Transverse colon (tissue), 4 donors: ENCODE results near the gene ULK4. TPM values are rescaled to one million over a fixed set of nuclear protein-coding genes. Genes with fewer than 3 reads are reported as not detected.
"Not testable (repeated sequence)": the region's sequence is repeated elsewhere in the genome, so short reads cannot be mapped to it uniquely, and the experiment has no call there.

ENCODE experiments used
- DNase-seq: peaks from one replicate; pipeline ENCODE4 v3.0.0-alpha.2; 2019
- H3K27ac ChIP-seq, 4 donors: fragments of 200-600 bp; sonication (generic); 2 replicates each; pipeline ENCODE4 v1.5.1; 2016 to 2018; ENCODE audit warnings: inconsistent platforms in 4 of 4
- H3K27me3 ChIP-seq: fragments of 200-600 bp; sonication (generic); 2 replicates; pipeline ENCODE4 v1.5.1; 2017; ENCODE audit warnings: inconsistent platforms
- H3K36me3 ChIP-seq, 4 donors: fragments of 200-600 bp; sonication (generic); 2 replicates each; pipeline ENCODE4 v1.5.1; 2017 to 2019; ENCODE audit warnings: inconsistent platforms in 4 of 4
- H3K4me1 ChIP-seq, 4 donors: fragments of 200-600 bp; sonication (generic); 2 replicates each; pipeline ENCODE4 v1.5.1; 2017 to 2020; ENCODE audit warnings: inconsistent platforms in 4 of 4
- H3K4me3 ChIP-seq, 4 donors: fragments of 200-600 bp; sonication (generic); 1 replicate in 1 of 4; 2 replicates in 3 of 4; pipeline versions ENCODE4 v1.5.1 to v1.6.1; 2017 to 2019; ENCODE audit warnings: inconsistent platforms in 4 of 4
- H3K9me3 ChIP-seq, 2 donors: fragments of 200-600 bp; sonication (generic); 2 replicates each; pipeline ENCODE4 v1.5.1; 2017 to 2019; ENCODE audit warnings: inconsistent platforms in 2 of 2
- CTCF ChIP-seq, 5 experiments: fragments of 200-600 bp in 3 of 5; fragments of 450-650 bp in 2 of 5; sonication (generic) in 3 of 5; IDR thresholded peaks; 1 replicate in 2 of 5; 2 replicates in 3 of 5; pipeline ENCODE4 v1.5.1; 2016 to 2017; ENCODE audit warnings: antibody characterized with exemption in 5 of 5, inconsistent platforms in 3 of 5, mild to moderate bottlenecking in 2 of 5, moderate library complexity in 1 of 5
- EP300 ChIP-seq: sonication (generic); formaldehyde crosslinking; IDR thresholded peaks from one replicate; pipeline ENCODE4 v1.6.1; 2017; ENCODE audit warnings: antibody characterized with exemption, low read depth
- POLR2A ChIP-seq: fragments of 450-650 bp; IDR thresholded peaks from one replicate; pipeline ENCODE4 v1.6.1; 2016; ENCODE audit warnings: antibody characterized with exemption, mild to moderate bottlenecking, moderate library complexity
- POLR2AphosphoS5 ChIP-seq, 3 donors: sonication (generic); formaldehyde crosslinking; IDR thresholded peaks; one replicate each; pipeline ENCODE4 v1.6.1; 2016; ENCODE audit warnings: antibody characterized with exemption in 3 of 3
- WGBS, 2 donors: methylation state at CpG; one replicate each; pipeline ENCODE4 v1.1.5; 2018; ENCODE audit warnings: low coverage in 1 of 2; 5-methylcytosine and 5-hydroxymethylcytosine counted together
- in situ Hi-C, 4 donors: fragments of 200-750 bp; cut with MboI; loops; one replicate each; pipeline versions ENCODE4 v1.15.0 to v1.15.1; 2017; ENCODE audit warnings: low sequenced_read_pairs in 3 of 4, low pct_ligation_motif_present in 1 of 4, low pct_unique_long_range_greater_than_20kb in 1 of 4
- intact Hi-C: fragments of 100-400 bp; cut with DNase I; formaldehyde crosslinking; loops from one replicate; pipeline ENCODE4 v1.15.1; 2023; ENCODE audit warnings: low total_unique reads
- total RNA-seq, 4 donors: library from RNA; depleted of rRNA; stranded (reverse); fragments of >200 nt; gene quantifications; one replicate each; pipeline ENCODE4 v1.1.0, GENCODE V29; 2016

ULK4 gene
- total RNA-seq, 4 donors from 2014 or later, result 4.1 to 19.2 (median 11.7) TPM

GRCh38 chr3:41651718-41652117, 310.2 kb downstream of the ULK4 start:
- no peak for TF ChIP-seq EP300
- TF ChIP-seq POLR2A, result no peak
- TF ChIP-seq CTCF (IDR thresholded peaks at IDR 0.05), result no peak
- TF ChIP-seq POLR2AphosphoS5 (IDR thresholded peaks at IDR 0.05), result no peak
- no peak overlapping the region for H3K4me3 ChIP-seq
- in situ Hi-C loops, result no loop called here

GRCh38 chr3:41650406-41650805, 311.5 kb downstream of the ULK4 start:
- WGBS, 2 donors, result 92% methylated on average over 8 of the region's 11 CpGs; no CpG with 5 or more reads in 1 of the 2 donors
- intact Hi-C loops, result no loop called here

More at GRCh38 chr3:41651718-41652117, 310.2 kb downstream of the ULK4 start:
- intact Hi-C loops, result no loop called here
- Histone ChIP-seq H3K27me3 (no peaks in the 10 kb centered on the region), H3K4me1 (peaks cover 3 to 14% (median 9%) of the 10 kb centered on the region in 4 donors), H3K27ac (no peak overlapping the region), H3K9me3 (no peaks in the 10 kb centered on the region), H3K36me3 (no peaks in the 10 kb centered on the region)
- DNase-seq, result no peak

GRCh38 chr3:41649129-41649739, 312.7 kb downstream of the ULK4 start:
- TF ChIP-seq EP300, result no peak
- no peak for TF ChIP-seq POLR2A
- no peak for TF ChIP-seq POLR2AphosphoS5 (IDR thresholded peaks at IDR 0.05)
- TF ChIP-seq CTCF (IDR thresholded peaks at IDR 0.05), result no peak
- WGBS, 2 donors, result 80 to 94% methylated on average over 1 to 4 of the region's 8 CpGs
- in situ Hi-C loops (no loop called here), intact Hi-C loops (no loop called here)
- Histone ChIP-seq H3K9me3 (no peaks in the 10 kb centered on the region), H3K4me3 (no peak overlapping the region), H3K27ac (no peak overlapping the region), H3K27me3 (no peaks in the 10 kb centered on the region), H3K36me3 (no peaks in the 10 kb centered on the region), H3K4me1 (peaks cover 3 to 14% (median 9%) of the 10 kb centered on the region in 4 donors)
- no peak for DNase-seq

More at GRCh38 chr3:41650406-41650805, 311.5 kb downstream of the ULK4 start:
- Histone ChIP-seq H3K4me1 (peaks cover 3 to 14% (median 9%) of the 10 kb centered on the region in 4 donors), H3K36me3 (no peaks in the 10 kb centered on the region), H3K27me3 (no peaks in the 10 kb centered on the region), H3K4me3 (no peak overlapping the region), H3K27ac (no peak overlapping the region), H3K9me3 (no peaks in the 10 kb centered on the region)
- TF ChIP-seq CTCF (IDR thresholded peaks at IDR 0.05) (no peak), POLR2AphosphoS5 (IDR thresholded peaks at IDR 0.05) (no peak), EP300 (no peak), POLR2A (no peak)
- DNase-seq, result no peak
- in situ Hi-C loops, result no loop called here

- in situ Hi-C loops, DNase-seq: not testable (repeated sequence)
Measured at GRCh38 chr3:41647730-41648129, 314.2 kb downstream of the ULK4 start.

GRCh38 chr3:41640076-41640475, 321.8 kb downstream of the ULK4 start:
- in situ Hi-C loops, result no loop called here
- WGBS, 2 donors, result 83 to 93% methylated on average over 1 to 4 of the region's 4 CpGs

More at GRCh38 chr3:41647730-41648129, 314.2 kb downstream of the ULK4 start:
- H3K27me3 ChIP-seq, H3K4me1 ChIP-seq, intact Hi-C loops, H3K36me3 ChIP-seq, H3K4me3 ChIP-seq, H3K9me3 ChIP-seq, H3K27ac ChIP-seq: not testable (repeated sequence)
- WGBS, 2 donors, result 100% methylated on average over 7 of the region's 17 CpGs; no CpG with 5 or more reads in 1 of the 2 donors

More at GRCh38 chr3:41640076-41640475, 321.8 kb downstream of the ULK4 start:
- H3K9me3 ChIP-seq, result no peaks in the 10 kb centered on the region
- DNase-seq, result no peak
- no peaks in the 10 kb centered on the region for H3K36me3 ChIP-seq
- H3K27me3 ChIP-seq, result no peaks in the 10 kb centered on the region
- H3K4me1 ChIP-seq, result no peaks in the 10 kb centered on the region
- no peak overlapping the region for H3K27ac ChIP-seq
- intact Hi-C loops, result no loop called here
- TF ChIP-seq POLR2AphosphoS5 (IDR thresholded peaks at IDR 0.05) (no peak), EP300 (no peak), POLR2A (no peak), CTCF (IDR thresholded peaks at IDR 0.05) (no peak)
- no peak overlapping the region for H3K4me3 ChIP-seq
